ENCODE results near the gene UBE2E2.

DNA sequence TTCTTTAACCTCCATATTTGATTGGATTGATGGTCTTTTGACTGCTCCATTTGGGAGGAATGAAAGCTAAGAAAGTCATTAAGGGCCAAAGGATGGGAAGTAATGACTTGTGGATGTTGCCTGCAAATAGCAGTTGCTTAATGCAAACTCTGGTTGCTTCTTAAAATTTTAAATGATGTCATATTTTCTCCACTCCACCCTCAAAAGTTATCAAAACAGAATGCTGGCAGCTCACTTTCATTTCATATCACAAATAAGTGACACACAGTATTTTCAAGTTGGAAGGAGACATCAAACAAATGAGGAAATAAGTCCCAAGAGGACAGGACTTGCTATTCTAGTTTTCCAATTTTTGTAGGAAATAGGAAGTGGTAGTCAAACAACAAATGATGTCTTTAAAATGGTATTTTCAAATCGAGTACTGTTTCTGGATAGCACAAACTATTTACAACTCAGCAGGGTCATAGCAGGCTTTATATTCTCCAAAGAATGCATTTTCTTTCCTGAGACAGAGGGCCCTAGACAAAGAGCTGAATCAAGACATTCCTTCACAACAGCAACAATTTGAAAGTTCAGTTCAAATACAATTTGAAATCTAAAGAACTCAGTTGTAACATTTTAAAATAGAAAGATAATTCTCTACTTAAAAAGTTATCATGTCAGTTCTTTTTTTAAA, 437.5 kb downstream of the UBE2E2 start:
- TF ChIP-seq GATA3 (IDR thresholded peaks at IDR 0.05; ENCODE audit: low read depth, low read length) (no peak), GATA2 (IDR thresholded peaks at IDR 0.05; ENCODE audit: low read depth, low read length) (no peak)

Measured in SH-SY5Y (cell line).